GM19240 (cell line): ENCODE data around the gene TNFRSF8.

Source experiments
- DNase-seq: peaks from one replicate; pipeline ENCODE4 v3.0.0; 2011; ENCODE audit warnings: low spot score; ENCODE audit not compliant: insufficient read length

Gene TNFRSF8

GRCh38 chr1:12185918-12186678 lies 123.0 kb downstream of the TNFRSF8 start:
- no peak for DNase-seq

DNA sequence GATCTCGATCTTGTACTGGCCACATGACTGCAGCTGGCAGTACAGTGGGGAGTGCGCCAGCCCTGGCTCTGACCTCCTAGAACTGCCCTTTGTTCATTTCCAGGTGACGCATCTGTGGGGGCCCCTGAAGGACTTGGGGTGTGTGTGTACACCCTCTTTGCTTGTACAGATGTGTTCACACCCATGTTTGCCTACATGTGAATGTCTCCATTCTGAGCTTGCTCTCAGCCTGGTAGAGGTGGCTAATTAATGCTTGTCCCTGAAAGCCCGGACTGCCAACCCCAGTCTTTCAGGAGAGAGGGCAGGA lies 123.5 kb downstream of the TNFRSF8 start:
- DNase-seq, result no peak

- no peak for DNase-seq
These were observed 125.0 kb downstream of the TNFRSF8 start for GRCh38 chr1:12188115-12188514.

GRCh38 chr1:12188657-12189327 lies 125.7 kb downstream of the TNFRSF8 start:
- no peak for DNase-seq

GRCh38 chr1:12189328-12189682 lies 126.2 kb downstream of the TNFRSF8 start:
- DNase-seq, result no peak

- DNase-seq, result no peak
These were observed 128.3 kb downstream of the TNFRSF8 start for GRCh38 chr1:12191242-12192032.
